Smooth muscle cell (in vitro differentiated cells): ENCODE results near the gene SLC35G2. TPM values are rescaled to one million over a fixed set of nuclear protein-coding genes. Genes with fewer than 3 reads are reported as not detected.
"Not testable (repeated sequence)": the region's sequence is repeated elsewhere in the genome, so short reads cannot be mapped to it uniquely, and the experiment has no call there.

Experiments
- DNase-seq: peaks from one replicate; lab custom pipeline; 2025; ENCODE audit not compliant: unreplicated experiment; lab: John Stamatoyannopoulos, UW
- H2AFZ ChIP-seq: fragments of 200-600 bp; sonication (generic); 2 replicates; pipeline ENCODE4 v1.6.0; 2016; ENCODE audit warnings: antibody characterized with exemption, low read depth, mild to moderate bottlenecking
- H3F3A ChIP-seq: fragments of 200-600 bp; sonication (generic); 2 replicates; pipeline ENCODE4 v1.6.0; 2017; ENCODE audit warnings: antibody characterized with exemption, low read depth
- H3K27ac ChIP-seq: fragments of 200-600 bp; sonication (generic); 2 replicates; pipeline ENCODE4 v1.5.1; 2016; ENCODE audit warnings: low read depth, mild to moderate bottlenecking
- H3K27me3 ChIP-seq: fragments of 200-600 bp; sonication (generic); 2 replicates; pipeline ENCODE4 v1.6.1; 2016; ENCODE audit warnings: low read depth, mild to moderate bottlenecking
- H3K36me3 ChIP-seq: fragments of 200-600 bp; sonication (generic); 2 replicates; pipeline ENCODE4 v1.5.1; 2016; ENCODE audit warnings: low read depth
- H3K4me1 ChIP-seq: fragments of 200-600 bp; sonication (generic); 2 replicates; pipeline ENCODE4 v1.5.1; 2016; ENCODE audit warnings: low read depth
- H3K4me2 ChIP-seq: fragments of 200-600 bp; sonication (generic); 2 replicates; pipeline ENCODE4 v1.6.0; 2016; ENCODE audit warnings: mild to moderate bottlenecking
- H3K4me3 ChIP-seq: fragments of 200-600 bp; sonication (generic); 2 replicates; pipeline ENCODE4 v1.5.1; 2016; ENCODE audit warnings: mild to moderate bottlenecking
- H3K79me2 ChIP-seq: fragments of 200-600 bp; sonication (generic); 2 replicates; pipeline ENCODE4 v1.6.0; 2016; ENCODE audit warnings: low read depth, mild to moderate bottlenecking
- H3K9ac ChIP-seq: fragments of 200-600 bp; sonication (generic); 2 replicates; pipeline ENCODE4 v1.6.0; 2016; ENCODE audit warnings: low read depth
- H3K9me3 ChIP-seq: fragments of 200-600 bp; sonication (generic); replicated peaks from 2 replicates; pipeline ENCODE4 v1.5.1; 2016; ENCODE audit warnings: low read depth
- H4K20me1 ChIP-seq: fragments of 200-600 bp; sonication (generic); 2 replicates; pipeline ENCODE4 v1.6.0; 2016; ENCODE audit warnings: low read depth
- WGBS: methylation state at CpG from one replicate; pipeline ENCODE4 v1.1.7; 2016; ENCODE audit warnings: low lambda C conversion rate; 5-methylcytosine and 5-hydroxymethylcytosine counted together
- polyA plus RNA-seq: library from polyadenylated mRNA; unstranded; fragments of >200 nt; fragmentation: Nextera tagmentation; extraction: Ambion mirVana; gene quantifications from 2 replicates; pipeline ENCODE4 v1.2.1, GENCODE V29; 2016
- total RNA-seq: library from RNA; depleted of rRNA; stranded (reverse); fragments of >200 nt; gene quantifications from 2 replicates; pipeline ENCODE4 v1.2.3, GENCODE V29; 2014
- TF ChIP-seq, protein P1 (sequence below): fragments of 200-600 bp; sonication (generic); IDR thresholded peaks from 2 replicates; pipeline ENCODE4 v1.5.1; 2017; ENCODE audit warnings: borderline replicate concordance, mild to moderate bottlenecking, antibody characterized with exemption; ENCODE audit not compliant: insufficient read depth, poor library complexity, severe bottlenecking

SLC35G2 gene
- total and polyA plus RNA-seq, 2 experiments from 2014 or later = 5.1 to 5.5 TPM

- H3K4me2 ChIP-seq = no peak overlapping the region
- TF ChIP-seq, protein P1, sequence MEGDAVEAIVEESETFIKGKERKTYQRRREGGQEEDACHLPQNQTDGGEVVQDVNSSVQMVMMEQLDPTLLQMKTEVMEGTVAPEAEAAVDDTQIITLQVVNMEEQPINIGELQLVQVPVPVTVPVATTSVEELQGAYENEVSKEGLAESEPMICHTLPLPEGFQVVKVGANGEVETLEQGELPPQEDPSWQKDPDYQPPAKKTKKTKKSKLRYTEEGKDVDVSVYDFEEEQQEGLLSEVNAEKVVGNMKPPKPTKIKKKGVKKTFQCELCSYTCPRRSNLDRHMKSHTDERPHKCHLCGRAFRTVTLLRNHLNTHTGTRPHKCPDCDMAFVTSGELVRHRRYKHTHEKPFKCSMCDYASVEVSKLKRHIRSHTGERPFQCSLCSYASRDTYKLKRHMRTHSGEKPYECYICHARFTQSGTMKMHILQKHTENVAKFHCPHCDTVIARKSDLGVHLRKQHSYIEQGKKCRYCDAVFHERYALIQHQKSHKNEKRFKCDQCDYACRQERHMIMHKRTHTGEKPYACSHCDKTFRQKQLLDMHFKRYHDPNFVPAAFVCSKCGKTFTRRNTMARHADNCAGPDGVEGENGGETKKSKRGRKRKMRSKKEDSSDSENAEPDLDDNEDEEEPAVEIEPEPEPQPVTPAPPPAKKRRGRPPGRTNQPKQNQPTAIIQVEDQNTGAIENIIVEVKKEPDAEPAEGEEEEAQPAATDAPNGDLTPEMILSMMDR = no peak
- peaks cover 13% of the 10 kb centered on the region for H3K4me1 ChIP-seq
- H3K27ac ChIP-seq = no peak overlapping the region
- no peaks in the 10 kb centered on the region for H3K27me3 ChIP-seq
- H2AFZ ChIP-seq = no peak overlapping the region
- peaks cover 98% of the 10 kb centered on the region for H3K79me2 ChIP-seq
- no peak overlapping the region for H3K9ac ChIP-seq
- peaks cover 56% of the 10 kb centered on the region for H4K20me1 ChIP-seq
- WGBS = 71% methylated on average over 3 of the region's 3 CpGs
- DNase-seq = no peak
- peaks cover 8% of the 10 kb centered on the region for H3K9me3 ChIP-seq
- H3K36me3 ChIP-seq = peaks cover 3% of the 10 kb centered on the region
- H3K4me3 ChIP-seq = no peak overlapping the region
- H3F3A ChIP-seq = peaks cover 15% of the 10 kb centered on the region
These were observed 82.5 kb downstream of the SLC35G2 start for GRCh38 chr3:136901391-136901790.

DNA sequence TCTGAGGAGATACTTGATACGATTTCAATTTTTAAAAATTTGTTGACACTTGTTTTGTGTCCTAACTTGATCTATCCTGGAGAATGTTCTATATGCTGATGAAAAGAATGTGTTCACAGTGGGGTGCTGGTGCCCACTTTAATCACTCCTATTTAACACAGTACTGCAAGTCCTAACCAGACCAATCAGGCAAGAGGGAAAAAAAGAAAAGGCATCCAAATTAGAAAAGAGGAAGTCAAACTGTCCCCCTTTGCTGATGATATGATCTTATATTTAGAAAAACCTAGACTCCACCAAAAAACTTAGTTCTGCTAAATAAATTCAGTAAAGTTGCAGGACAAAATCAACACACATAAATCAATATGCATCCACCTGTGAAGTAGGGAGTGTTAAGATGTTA is 83.6 kb downstream of the SLC35G2 start:
- H3K4me1 ChIP-seq = peaks cover 13% of the 10 kb centered on the region
- DNase-seq, H3K36me3 ChIP-seq, H3K9me3 ChIP-seq, H3K9ac ChIP-seq, H2AFZ ChIP-seq, H3K27ac ChIP-seq, H3K4me2 ChIP-seq, H3K4me3 ChIP-seq, H3K27me3 ChIP-seq: not testable (repeated sequence)
- 61% methylated on average over 1 of the region's 1 CpG for WGBS
- H3K79me2 ChIP-seq = peaks cover 98% of the 10 kb centered on the region
- H4K20me1 ChIP-seq = peaks cover 56% of the 10 kb centered on the region
- peaks cover 15% of the 10 kb centered on the region for H3F3A ChIP-seq

GRCh38 chr3:136903899-136904298 is 85.0 kb downstream of the SLC35G2 start:
- H3K27ac ChIP-seq = no peak overlapping the region
- H3K4me3 ChIP-seq = no peak overlapping the region
- no peak for DNase-seq
- H2AFZ ChIP-seq = no peak overlapping the region
- peaks cover 55% of the 10 kb centered on the region for H4K20me1 ChIP-seq
- H3K27me3 ChIP-seq = no peaks in the 10 kb centered on the region
- no peak overlapping the region for H3K9ac ChIP-seq
- H3K4me2 ChIP-seq = no peak overlapping the region
- H3K36me3 ChIP-seq = peaks cover 3% of the 10 kb centered on the region
- H3K79me2 ChIP-seq = peaks cover 100% of the 10 kb centered on the region
- TF ChIP-seq, protein P1 = no peak
- peaks cover 13% of the 10 kb centered on the region for H3K4me1 ChIP-seq
- peaks cover 10% of the 10 kb centered on the region for H3F3A ChIP-seq
- WGBS = 57% methylated on average over 1 of the region's 1 CpG
- H3K9me3 ChIP-seq = peaks cover 8% of the 10 kb centered on the region

DNA sequence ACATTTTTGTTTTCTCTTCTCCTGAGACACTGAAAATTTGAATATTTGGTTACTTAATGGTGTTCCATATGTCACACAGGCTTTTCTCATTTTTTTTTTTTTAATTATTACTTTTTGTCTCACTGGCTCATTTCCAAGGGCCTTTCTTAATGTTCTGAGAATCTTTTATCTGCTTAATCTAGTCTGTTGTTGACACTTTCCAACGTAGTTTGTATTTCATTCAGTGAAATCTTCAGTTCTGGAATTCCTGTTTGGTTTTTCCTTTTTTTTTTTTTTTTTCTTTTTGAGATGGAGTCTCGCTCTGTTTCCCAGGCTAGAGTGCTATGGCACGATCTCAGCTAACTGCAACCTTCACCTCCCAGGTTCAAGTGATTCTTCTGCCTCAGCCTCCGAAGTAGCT is 85.8 kb downstream of the SLC35G2 start:
- TF ChIP-seq, protein P1 = no peak
- H3K27ac ChIP-seq = no peak overlapping the region
- H3K4me1 ChIP-seq = peaks cover 8% of the 10 kb centered on the region
- H3K4me3 ChIP-seq = no peak overlapping the region
- H3K9me3 ChIP-seq = peaks cover 8% of the 10 kb centered on the region
- 70% methylated on average over 4 of the region's 4 CpGs for WGBS
- H3K4me2 ChIP-seq = no peak overlapping the region
- peaks cover 100% of the 10 kb centered on the region for H3K79me2 ChIP-seq
- no peak overlapping the region for H2AFZ ChIP-seq
- no peaks in the 10 kb centered on the region for H3K27me3 ChIP-seq
- H4K20me1 ChIP-seq = peaks cover 56% of the 10 kb centered on the region
- DNase-seq = no peak
- H3K9ac ChIP-seq = no peak overlapping the region
- H3F3A ChIP-seq = peaks cover 3% of the 10 kb centered on the region
- H3K36me3 ChIP-seq = peaks cover 3% of the 10 kb centered on the region

Other genes starting within 250 kb of the SLC35G2 start
- gene STAG1, start 66.7 kb upstream of the SLC35G2 start, total RNA-seq = 29.5 and 38.6 TPM in 2 replicates
- 10.3 and 14.6 TPM in 2 replicates for gene STAG1, start 66.7 kb upstream of the SLC35G2 start, polyA plus RNA-seq
- 41.8 and 59.2 TPM in 2 replicates for gene NCK1, start 43.1 kb downstream of the SLC35G2 start, total RNA-seq
- gene NCK1, start 43.1 kb downstream of the SLC35G2 start, polyA plus RNA-seq = 21.1 and 23.6 TPM in 2 replicates
- 0.31 and 1.7 TPM in 2 replicates for gene IL20RB, start 138.9 kb downstream of the SLC35G2 start, total RNA-seq
- 1.7 and 3.1 TPM in 2 replicates for gene IL20RB, start 138.9 kb downstream of the SLC35G2 start, polyA plus RNA-seq